ENCODE results near the gene PHACTR1. TPM values are rescaled to one million over a fixed set of nuclear protein-coding genes. Genes with fewer than 3 reads are reported as not detected.

Gene PHACTR1
- total RNA-seq, 6 experiments from 2014 or later: 0.20 to 3.5 (median 0.93) TPM

GRCh38 chr6:13302751-13303667 lies 586.4 kb downstream of the PHACTR1 start:
- TF ChIP-seq POLR2A (IDR thresholded peaks at IDR 0.05): no peak
- ATAC-seq (peak; percentile 64 to 76 (median 74)), DNase-seq (peak; percentile 61 to 71 (median 70))
- peaks cover 0 to 42% (median 0%) of the 10 kb centered on the region in 4 donors for H3K36me3 ChIP-seq
- H3K4me1 ChIP-seq: peaks cover 0 to 6% (median 0%) of the 10 kb centered on the region in 4 donors
- 49% methylated on average over 14 of the region's 17 CpGs for WGBS (ENCODE audit: insufficient coverage, low coverage, low lambda C conversion rate, missing lambda C conversion rate)
- intact Hi-C loops (cut with DNase I): no loop called here
- H3K27me3 ChIP-seq: no peaks in the 10 kb centered on the region
- H3K9me3 ChIP-seq: no peaks in the 10 kb centered on the region
- H3K27ac ChIP-seq: peak overlapping the region; percentile 36 to 61 (median 58)
- H3K4me3 ChIP-seq: no peak overlapping the region

GRCh38 chr6:13303668-13304017 lies 587.1 kb downstream of the PHACTR1 start:
- DNase-seq (peak in 2 of 3 donors; percentile 62 to 78), ATAC-seq (peak; percentile 49 to 65 (median 56))
- Histone ChIP-seq H3K27me3 (no peaks in the 10 kb centered on the region), H3K4me3 (no peak overlapping the region), H3K36me3 (peaks cover 0 to 42% (median 0%) of the 10 kb centered on the region in 4 donors), H3K9me3 (no peaks in the 10 kb centered on the region), H3K27ac (peak overlapping the region; percentile 36 to 61 (median 58)), H3K4me1 (peaks cover 0 to 6% (median 0%) of the 10 kb centered on the region in 4 donors)
- WGBS (ENCODE audit: insufficient coverage, low coverage, low lambda C conversion rate, missing lambda C conversion rate): 36% methylated on average over 7 of the region's 7 CpGs
- TF ChIP-seq POLR2A (IDR thresholded peaks at IDR 0.05) (no peak), CTCF (IDR thresholded peaks at IDR 0.05) (no peak)
- intact Hi-C loops (cut with DNase I): no loop called here

DNA sequence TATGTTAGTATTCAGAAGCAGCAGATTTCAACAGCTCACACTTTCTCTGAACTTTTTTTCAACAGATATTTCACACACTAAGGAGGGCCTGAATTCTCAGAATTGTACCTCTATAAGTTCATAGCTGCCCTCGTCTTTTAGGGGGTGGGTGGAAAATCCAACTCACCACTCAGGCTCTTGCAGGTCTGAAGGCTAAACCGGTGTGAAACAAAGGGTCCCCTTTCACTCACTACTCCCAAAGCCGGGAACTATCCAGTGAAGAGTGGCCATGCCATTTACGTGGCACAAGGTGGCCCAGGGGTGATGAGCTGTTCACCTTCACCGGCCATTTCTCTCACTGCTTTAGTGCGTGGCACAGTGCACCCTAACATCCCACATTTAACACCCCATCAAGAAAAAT lies 587.5 kb downstream of the PHACTR1 start:
- Histone ChIP-seq H3K27ac (peak overlapping the region in 1 of 3 donors; percentile 61), H3K27me3 (no peaks in the 10 kb centered on the region), H3K36me3 (peaks cover 0 to 42% (median 0%) of the 10 kb centered on the region in 4 donors), H3K4me3 (no peak overlapping the region), H3K9me3 (no peaks in the 10 kb centered on the region), H3K4me1 (peaks cover 0 to 6% (median 0%) of the 10 kb centered on the region in 4 donors)
- 83% methylated on average over 6 of the region's 6 CpGs for WGBS (ENCODE audit: insufficient coverage, low coverage, low lambda C conversion rate, missing lambda C conversion rate)
- intact Hi-C loops (cut with DNase I): no loop called here
- DNase-seq (no peak), ATAC-seq (no peak)
- no peak for TF ChIP-seq CTCF (IDR thresholded peaks at IDR 0.05)
- TF ChIP-seq POLR2A (IDR thresholded peaks at IDR 0.05): no peak

GRCh38 chr6:13304580-13305260 lies 588.2 kb downstream of the PHACTR1 start:
- no peaks in the 10 kb centered on the region for H3K27me3 ChIP-seq
- H3K27ac ChIP-seq: no peak overlapping the region
- H3K4me3 ChIP-seq: no peak overlapping the region
- 77% methylated on average over 3 of the region's 11 CpGs for WGBS (ENCODE audit: insufficient coverage, low coverage, low lambda C conversion rate, missing lambda C conversion rate)
- TF ChIP-seq CTCF (IDR thresholded peaks at IDR 0.05) (no peak), POLR2A (IDR thresholded peaks at IDR 0.05) (no peak)
- peaks cover 0 to 42% (median 0%) of the 10 kb centered on the region in 4 donors for H3K36me3 ChIP-seq
- DNase-seq: no peak
- no peaks in the 10 kb centered on the region for H3K9me3 ChIP-seq
- peaks cover 0 to 6% (median 0%) of the 10 kb centered on the region in 4 donors for H3K4me1 ChIP-seq
- no peak for ATAC-seq
- intact Hi-C loops (cut with DNase I): no loop called here
